BE2C (cell line): Measurements from ENCODE around the gene RDM1.

Source experiments
- DNase-seq: peaks from one replicate; pipeline ENCODE4 v3.0.0-alpha.2; 2020
- H3K27me3 ChIP-seq: fragments of 250-450 bp; sonication (Bioruptor Pico); 2 replicates; pipeline ENCODE4 v1.5.1; 2020; ENCODE audit warnings: mild to moderate bottlenecking
- H3K36me3 ChIP-seq: fragments of 250-450 bp; sonication (Bioruptor Pico); 2 replicates; pipeline ENCODE4 v1.5.1; 2020; ENCODE audit warnings: mild to moderate bottlenecking
- H3K4me1 ChIP-seq: fragments of 250-450 bp; sonication (Bioruptor Pico); 2 replicates; pipeline ENCODE4 v1.5.1; 2020
- H3K4me3 ChIP-seq: 2 replicates; pipeline ENCODE4 v1.5.1; 2011; ENCODE audit warnings: low read depth, low read length
- H3K9me3 ChIP-seq: fragments of 250-450 bp; sonication (Bioruptor Pico); 2 replicates; pipeline ENCODE4 v1.5.1; 2020
- CTCF ChIP-seq: IDR thresholded peaks from 2 replicates; pipeline ENCODE4 v1.5.1; 2012; ENCODE audit warnings: mild to moderate bottlenecking, low read depth, low read length

RDM1 gene

GRCh38 chr17:35889241-35889640, 41.3 kb downstream of the RDM1 start:
- Histone ChIP-seq H3K9me3 (no peaks in the 10 kb centered on the region), H3K36me3 (no peaks in the 10 kb centered on the region), H3K4me1 (no peaks in the 10 kb centered on the region; the same call in 1 of the 2 replicates), H3K27me3 (no peaks in the 10 kb centered on the region), H3K4me3 (no peak overlapping the region)
- TF ChIP-seq CTCF: no peak
- no peak for DNase-seq

DNA sequence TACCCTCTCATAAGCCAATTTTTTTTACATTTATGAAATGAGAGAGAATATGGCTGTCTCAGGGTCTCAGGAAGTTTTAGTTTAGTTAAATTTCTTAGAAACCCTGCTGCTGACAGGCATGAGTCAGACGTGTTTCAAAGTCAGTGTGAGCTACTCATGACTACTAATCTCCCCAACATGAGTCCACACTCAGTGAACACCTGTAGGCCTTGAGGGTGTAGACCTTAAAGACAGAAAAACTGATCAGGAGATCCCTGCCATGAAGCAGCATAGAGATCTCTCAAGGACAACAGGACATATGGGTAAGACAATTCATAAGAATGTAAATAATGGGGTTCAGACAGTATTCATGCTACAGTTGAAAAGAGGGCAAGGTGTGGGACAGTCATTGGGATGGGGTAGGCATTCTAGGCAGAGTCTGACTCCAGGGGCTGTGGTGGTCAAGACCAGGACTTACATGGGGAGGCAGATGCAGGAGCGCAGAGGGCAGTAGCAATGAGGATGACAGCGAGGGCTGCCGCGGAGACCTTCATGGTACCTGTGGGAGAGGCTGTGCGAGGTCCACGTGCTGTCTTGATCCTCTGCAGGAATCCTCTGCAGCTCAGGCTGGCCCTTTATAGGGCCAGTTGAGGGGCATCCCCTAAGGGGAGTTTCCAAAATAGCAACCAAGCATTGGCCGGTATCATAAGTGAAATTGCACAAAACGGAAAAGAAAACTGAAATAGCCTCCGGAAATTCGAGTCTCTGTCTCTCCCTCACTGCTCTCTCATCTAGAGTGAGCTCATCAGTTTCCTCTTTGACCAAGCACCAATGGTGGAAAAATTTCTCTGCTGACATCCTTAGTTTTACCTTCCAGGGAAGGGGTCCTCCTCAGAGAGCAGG, 50.6 kb downstream of the RDM1 start, which contains the start of gene CCL5:
CCL5 (minus strand) TSS at position 588 of the 882 bp plus-strand sequence.
- TF ChIP-seq CTCF: no peak
- Histone ChIP-seq H3K4me3 (no peak within 1 kb of the TSS), H3K9me3 (no peaks in the 10 kb centered on the region), H3K4me1 (no peaks in the 10 kb centered on the region), H3K27me3 (peaks cover 3% of the 10 kb centered on the region; the same call in 1 of the 2 replicates), H3K36me3 (no peaks in the 10 kb centered on the region)
- DNase-seq: no peak

DNA sequence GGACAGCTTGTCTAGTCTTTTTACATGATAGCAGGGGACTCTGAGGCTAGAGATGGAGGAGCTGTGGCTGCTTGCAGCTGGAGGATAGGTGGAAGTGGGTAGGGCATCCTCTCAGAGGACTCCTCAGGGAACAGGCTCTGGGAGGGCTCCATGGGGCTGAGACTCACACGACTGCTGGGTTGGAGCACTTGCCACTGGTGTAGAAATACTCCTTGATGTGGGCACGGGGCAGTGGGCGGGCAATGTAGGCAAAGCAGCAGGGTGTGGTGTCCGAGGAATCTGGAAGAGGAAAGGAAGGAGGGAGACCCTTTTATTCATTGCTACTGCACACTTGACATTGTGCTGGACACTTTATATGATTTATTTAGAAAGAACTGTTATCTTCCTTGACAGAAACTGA, 52.2 kb downstream of the RDM1 start:
- no peak overlapping the region for H3K4me3 ChIP-seq
- TF ChIP-seq CTCF: no peak
- no peaks in the 10 kb centered on the region for H3K36me3 ChIP-seq
- H3K27me3 ChIP-seq: peaks cover 3% of the 10 kb centered on the region; the same call in 1 of the 2 replicates
- no peak for DNase-seq
- no peaks in the 10 kb centered on the region for H3K9me3 ChIP-seq
- no peaks in the 10 kb centered on the region for H3K4me1 ChIP-seq

- H3K4me1 ChIP-seq: no peaks in the 10 kb centered on the region
- H3K9me3 ChIP-seq: no peaks in the 10 kb centered on the region
- DNase-seq: no peak
- H3K27me3 ChIP-seq: peaks cover 3% of the 10 kb centered on the region; the same call in 1 of the 2 replicates
- H3K36me3 ChIP-seq: no peaks in the 10 kb centered on the region
- no peak for TF ChIP-seq CTCF
- no peak overlapping the region for H3K4me3 ChIP-seq
Observed at GRCh38 chr17:35877345-35878029, 53.1 kb downstream of the RDM1 start.

- DNase-seq: no peak
- Histone ChIP-seq H3K9me3 (no peaks in the 10 kb centered on the region), H3K4me3 (no peak overlapping the region), H3K4me1 (no peaks in the 10 kb centered on the region), H3K36me3 (no peaks in the 10 kb centered on the region), H3K27me3 (peaks cover 3% of the 10 kb centered on the region; the same call in 1 of the 2 replicates)
- TF ChIP-seq CTCF: no peak
Observed at GRCh38 chr17:35876534-35876933, 54.0 kb downstream of the RDM1 start.

DNA sequence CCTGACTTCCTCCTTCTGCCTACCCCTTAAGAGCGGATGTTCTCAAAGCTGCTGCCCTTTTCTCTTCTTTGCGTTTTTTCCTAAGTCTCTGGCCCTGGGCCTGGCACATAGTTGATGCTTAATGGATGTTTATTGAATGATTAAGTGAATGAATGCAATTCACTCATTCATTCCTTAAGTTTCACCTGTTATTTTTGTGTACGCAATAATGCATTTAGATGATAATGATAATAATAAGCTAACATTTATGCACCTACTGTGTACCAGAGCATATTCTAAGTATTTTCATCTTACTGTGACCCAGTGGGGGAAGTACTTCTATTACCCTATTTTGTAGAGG, 54.8 kb downstream of the RDM1 start:
- H3K36me3 ChIP-seq: no peaks in the 10 kb centered on the region
- H3K4me1 ChIP-seq: no peaks in the 10 kb centered on the region
- TF ChIP-seq CTCF: no peak
- H3K4me3 ChIP-seq: no peak overlapping the region
- DNase-seq: no peak
- H3K9me3 ChIP-seq: no peaks in the 10 kb centered on the region
- peaks cover 3% of the 10 kb centered on the region; the same call in 1 of the 2 replicates for H3K27me3 ChIP-seq
